Stomach (tissue), 9 donors: ENCODE data around the gene RXRA. TPM values are rescaled to one million over a fixed set of nuclear protein-coding genes. Genes with fewer than 3 reads are reported as not detected.

Source experiments
- DNase-seq, 2 donors: peaks; one replicate each; pipeline versions ENCODE4 v3.0.0 to v3.0.0-alpha.2; 2013 to 2019
- H3K27ac ChIP-seq, 5 donors: fragments of 200-600 bp in 4 of 5; sonication (generic) in 4 of 5; one replicate each; pipeline ENCODE4 v1.5.1; 2013 to 2019; ENCODE audit warnings: mild to moderate bottlenecking in 1 of 5, moderate library complexity in 1 of 5
- H3K27me3 ChIP-seq, 3 donors: fragments of 200-600 bp; sonication (generic); one replicate each; pipeline ENCODE4 v1.5.1; 2017 to 2019; ENCODE audit warnings: mixed run types in 1 of 3
- H3K36me3 ChIP-seq, 4 donors: fragments of 200-600 bp; sonication (generic); 1 replicate in 3 of 4; 2 replicates in 1 of 4; pipeline ENCODE4 v1.5.1; 2016 to 2019
- H3K4me1 ChIP-seq, 4 donors: fragments of 200-600 bp; sonication (generic); one replicate each; pipeline ENCODE4 v1.5.1; 2016 to 2019
- H3K4me3 ChIP-seq, 4 donors: fragments of 200-600 bp; sonication (generic) in 3 of 4; one replicate each; pipeline ENCODE4 v1.5.1; 2016 to 2019; ENCODE audit warnings: mild to moderate bottlenecking in 1 of 4
- H3K9me3 ChIP-seq, 4 donors: fragments of 200-600 bp; sonication (generic); one replicate each; pipeline ENCODE4 v1.5.1; 2016 to 2019
- EP300 ChIP-seq: sonication (generic); formaldehyde crosslinking; IDR thresholded peaks from one replicate; pipeline ENCODE4 v1.6.1; 2017; ENCODE audit warnings: antibody characterized with exemption
- POLR2A ChIP-seq, 4 donors: fragments of 450-650 bp; IDR thresholded peaks; one replicate each; pipeline ENCODE4 v1.6.1; 2016; ENCODE audit warnings: antibody characterized with exemption in 4 of 4, control low read depth in 2 of 4, mild to moderate bottlenecking in 1 of 4, moderate library complexity in 1 of 4
- POLR2AphosphoS5 ChIP-seq, 3 donors: sonication (generic); formaldehyde crosslinking; IDR thresholded peaks; one replicate each; pipeline ENCODE4 v1.6.1; 2016; ENCODE audit warnings: antibody characterized with exemption in 3 of 3
- WGBS, 5 donors: extraction: QIAGEN DNeasy Blood & Tissue Kit in 3 of 5; methylation state at CpG; one replicate each; pipeline versions ENCODE4 v1.1.5 to v1.1.7; 2013 to 2018; 5-methylcytosine and 5-hydroxymethylcytosine counted together
- intact Hi-C: fragments of 100-400 bp; cut with DNase I; formaldehyde crosslinking; loops from one replicate; pipeline ENCODE4 v1.15.1; 2023; ENCODE audit warnings: low total_unique reads
- polyA plus RNA-seq, 3 donors: library from polyadenylated mRNA; stranded (reverse); fragments of 200-250 nt; gene quantifications; one replicate each; pipeline ENCODE4 v1.2.3, GENCODE V29; 2013
- total RNA-seq, 5 donors: library from RNA; depleted of rRNA; stranded (reverse); fragments of >200 nt; gene quantifications; one replicate each; pipeline versions ENCODE4 v1.1.0 to v1.2.3, GENCODE V29; 2014 to 2016
- TF ChIP-seq, protein P1 (sequence below), 7 experiments: fragments of 450-650 bp in 4 of 7; fragments of 200-600 bp in 3 of 7; sonication (generic) in 3 of 7; IDR thresholded peaks; one replicate each; pipeline ENCODE4 v1.5.1; 2016 to 2019; ENCODE audit warnings: antibody characterized with exemption in 7 of 7, control low read depth in 2 of 7, mild to moderate bottlenecking in 1 of 7
- donor health status: healthy with polysubstance abuse.
- donor health status: Bipolar disorder and iron deficiency.
- donor health status: healthy.

Gene RXRA
- total and polyA plus RNA-seq, 8 donors, result 14.0 to 68.4 (median 29.3) TPM

GRCh38 chr9:134297576-134297975 is 28.7 kb upstream of the RXRA start:
- no peak for DNase-seq
- no peaks in the 10 kb centered on the region for H3K9me3 ChIP-seq
- TF ChIP-seq EP300, result no peak
- TF ChIP-seq POLR2A (IDR thresholded peaks at IDR 0.05), result no peak
- TF ChIP-seq, protein P1, sequence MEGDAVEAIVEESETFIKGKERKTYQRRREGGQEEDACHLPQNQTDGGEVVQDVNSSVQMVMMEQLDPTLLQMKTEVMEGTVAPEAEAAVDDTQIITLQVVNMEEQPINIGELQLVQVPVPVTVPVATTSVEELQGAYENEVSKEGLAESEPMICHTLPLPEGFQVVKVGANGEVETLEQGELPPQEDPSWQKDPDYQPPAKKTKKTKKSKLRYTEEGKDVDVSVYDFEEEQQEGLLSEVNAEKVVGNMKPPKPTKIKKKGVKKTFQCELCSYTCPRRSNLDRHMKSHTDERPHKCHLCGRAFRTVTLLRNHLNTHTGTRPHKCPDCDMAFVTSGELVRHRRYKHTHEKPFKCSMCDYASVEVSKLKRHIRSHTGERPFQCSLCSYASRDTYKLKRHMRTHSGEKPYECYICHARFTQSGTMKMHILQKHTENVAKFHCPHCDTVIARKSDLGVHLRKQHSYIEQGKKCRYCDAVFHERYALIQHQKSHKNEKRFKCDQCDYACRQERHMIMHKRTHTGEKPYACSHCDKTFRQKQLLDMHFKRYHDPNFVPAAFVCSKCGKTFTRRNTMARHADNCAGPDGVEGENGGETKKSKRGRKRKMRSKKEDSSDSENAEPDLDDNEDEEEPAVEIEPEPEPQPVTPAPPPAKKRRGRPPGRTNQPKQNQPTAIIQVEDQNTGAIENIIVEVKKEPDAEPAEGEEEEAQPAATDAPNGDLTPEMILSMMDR (IDR thresholded peaks at IDR 0.05), result no peak
- no peak for TF ChIP-seq POLR2AphosphoS5 (IDR thresholded peaks at IDR 0.05)
- H3K4me3 ChIP-seq, result no peak overlapping the region
- WGBS, 5 donors, result 92 to 94% (median 94%) methylated on average over 9 of the region's 9 CpGs
- peaks cover 0 to 16% (median 0%) of the 10 kb centered on the region in 3 donors for H3K27me3 ChIP-seq
- intact Hi-C loops, result no loop called here
- no peaks in the 10 kb centered on the region for H3K36me3 ChIP-seq
- H3K27ac ChIP-seq, result no peak overlapping the region
- peaks cover 9 to 14% (median 11%) of the 10 kb centered on the region in 4 donors for H3K4me1 ChIP-seq

DNA sequence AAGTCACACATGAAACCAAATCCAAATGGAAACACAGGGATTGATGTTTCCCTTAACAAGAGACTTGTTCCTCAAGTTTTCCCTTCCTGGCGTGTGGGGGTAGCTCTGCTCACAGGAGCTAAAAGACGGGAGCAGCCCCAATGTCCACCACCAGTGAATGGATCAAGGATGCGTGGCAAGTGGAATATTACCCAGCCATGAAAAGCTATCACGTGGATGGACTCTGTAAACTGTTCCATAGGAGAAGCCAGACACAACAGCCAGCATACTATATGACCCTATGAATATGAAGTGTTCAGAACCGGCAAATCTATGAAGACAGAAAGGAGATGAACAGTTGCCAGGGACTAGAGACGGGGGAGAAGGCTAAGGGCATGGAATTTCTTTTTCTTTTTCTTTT is 28.3 kb upstream of the RXRA start:
- Histone ChIP-seq H3K4me1 (peaks cover 9 to 14% (median 11%) of the 10 kb centered on the region in 4 donors), H3K27me3 (peaks cover 0 to 16% (median 0%) of the 10 kb centered on the region in 3 donors), H3K9me3 (no peaks in the 10 kb centered on the region), H3K4me3 (no peak overlapping the region), H3K36me3 (no peaks in the 10 kb centered on the region), H3K27ac (no peak overlapping the region)
- WGBS, 5 donors, result 90 to 95% (median 94%) methylated on average over 6 of the region's 6 CpGs
- TF ChIP-seq POLR2A (IDR thresholded peaks at IDR 0.05) (no peak), POLR2AphosphoS5 (IDR thresholded peaks at IDR 0.05) (no peak), EP300 (no peak)
- TF ChIP-seq, protein P1 (IDR thresholded peaks at IDR 0.05), result no peak
- no peak for DNase-seq
- intact Hi-C loops, result no loop called here

- no peak for DNase-seq
- intact Hi-C loops, result no loop called here
- WGBS, 5 donors, result 90 to 96% (median 95%) methylated on average over 5 of the region's 5 CpGs
- Histone ChIP-seq H3K9me3 (no peaks in the 10 kb centered on the region), H3K27me3 (peaks cover 0 to 12% (median 0%) of the 10 kb centered on the region in 3 donors), H3K36me3 (no peaks in the 10 kb centered on the region), H3K4me3 (no peak overlapping the region), H3K4me1 (peaks cover 2 to 6% (median 3%) of the 10 kb centered on the region in 4 donors), H3K27ac (no peak overlapping the region)
- TF ChIP-seq POLR2A (IDR thresholded peaks at IDR 0.05) (no peak), POLR2AphosphoS5 (IDR thresholded peaks at IDR 0.05) (no peak), EP300 (no peak)
- TF ChIP-seq, protein P1 (IDR thresholded peaks at IDR 0.05), result no peak
Measured at GRCh38 chr9:134299068-134299467, 27.2 kb upstream of the RXRA start.

DNA sequence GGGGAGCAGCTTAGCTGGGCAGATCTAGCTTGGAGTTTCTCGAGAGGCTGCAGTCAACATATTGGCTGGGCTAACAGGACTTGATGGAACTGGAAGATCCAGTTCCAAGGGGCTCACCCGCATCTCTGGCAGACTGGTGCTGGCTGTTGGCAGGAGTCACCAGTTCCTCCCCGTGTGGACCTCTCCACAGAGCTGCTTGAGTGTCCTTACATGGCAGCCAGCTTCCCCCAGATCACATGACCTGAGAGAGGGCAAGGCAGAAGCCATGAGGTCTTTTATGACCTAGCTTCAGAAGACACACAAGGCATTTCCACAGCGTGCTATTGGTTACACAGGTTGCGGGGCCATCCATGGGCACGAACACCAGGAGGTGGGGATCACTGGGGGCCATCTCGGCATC is 26.4 kb upstream of the RXRA start:
- Histone ChIP-seq H3K27ac (no peak overlapping the region), H3K4me1 (peaks cover 0 to 2% (median 0%) of the 10 kb centered on the region in 4 donors), H3K9me3 (no peaks in the 10 kb centered on the region), H3K27me3 (peaks cover 0 to 9% (median 0%) of the 10 kb centered on the region in 3 donors), H3K36me3 (no peaks in the 10 kb centered on the region), H3K4me3 (no peak overlapping the region)
- DNase-seq, result peak in 1 of 2 donors; percentile 44
- intact Hi-C loops, result no loop called here
- WGBS, 5 donors, result 58 to 78% (median 68%) methylated on average over 6 to 7 of the region's 7 CpGs
- no peak for TF ChIP-seq POLR2A (IDR thresholded peaks at IDR 0.05)
- TF ChIP-seq, protein P1 (IDR thresholded peaks at IDR 0.05), result no peak
- TF ChIP-seq EP300, result no peak
- TF ChIP-seq POLR2AphosphoS5 (IDR thresholded peaks at IDR 0.05), result no peak
